GM18505 (cell line): Measurements from ENCODE around the gene CHST6.
"Not testable (repeated sequence)": the region's sequence is repeated elsewhere in the genome, so short reads cannot be mapped to it uniquely, and the experiment has no call there.

Source experiments
- ATAC-seq: cut with Tn5 transposase; IDR thresholded peaks from one replicate; pipeline ENCODE4 v1.9.1; 2021; ENCODE audit not compliant: unreplicated experiment
- POLR2A ChIP-seq: IDR thresholded peaks from 4 replicates; pipeline ENCODE4 v1.6.1; 2011; ENCODE audit warnings: borderline replicate concordance; ENCODE audit not compliant: insufficient read depth, insufficient read length; ENCODE audit errors: extremely low read depth

Gene CHST6

GRCh38 chr16:75527825-75528299, 32.6 kb upstream of the CHST6 start:
- ATAC-seq, result no peak
- TF ChIP-seq POLR2A, result no peak

GRCh38 chr16:75526032-75526790, 31.0 kb upstream of the CHST6 start:
- TF ChIP-seq POLR2A, result no peak
- no peak for ATAC-seq

GRCh38 chr16:75519175-75519574, 23.9 kb upstream of the CHST6 start:
- no peak for ATAC-seq
- TF ChIP-seq POLR2A, result no peak

- peak; percentile 25 for ATAC-seq
Measured at GRCh38 chr16:75516189-75516966, 21.1 kb upstream of the CHST6 start.

GRCh38 chr16:75514296-75514695, 19.1 kb upstream of the CHST6 start:
- ATAC-seq, result no peak
- TF ChIP-seq POLR2A, result no peak

GRCh38 chr16:75506574-75506973, 11.3 kb upstream of the CHST6 start:
- TF ChIP-seq POLR2A, result no peak
- ATAC-seq, result no peak

- TF ChIP-seq POLR2A, result no peak
- ATAC-seq, result no peak
Measured at GRCh38 chr16:75506107-75506506, 10.9 kb upstream of the CHST6 start.

- TF ChIP-seq POLR2A, result no peak
- ATAC-seq, result no peak
Measured at GRCh38 chr16:75503801-75504200, 8.6 kb upstream of the CHST6 start.

- no peak for TF ChIP-seq POLR2A
- ATAC-seq, result no peak
Measured at GRCh38 chr16:75502916-75503605, 7.8 kb upstream of the CHST6 start.

- ATAC-seq, result not testable (repeated sequence)
Measured at GRCh38 chr16:75501820-75502219, 6.6 kb upstream of the CHST6 start.

GRCh38 chr16:75501359-75501758, 6.1 kb upstream of the CHST6 start:
- ATAC-seq, result no peak

GRCh38 chr16:75498605-75499322, 3.5 kb upstream of the CHST6 start:
- ATAC-seq, result not testable (repeated sequence)

More at GRCh38 chr16:75501359-75501758, 6.1 kb upstream of the CHST6 start:
- no peak for TF ChIP-seq POLR2A

GRCh38 chr16:75497558-75497957, 2.3 kb upstream of the CHST6 start:
- TF ChIP-seq POLR2A, result no peak
- ATAC-seq, result no peak
